WI38 (cell line): ENCODE measurements around the gene SAXO1.

ENCODE experiments used
- H3K4me3 ChIP-seq: 2 replicates; pipeline ENCODE4 v1.5.1; 2011; ENCODE audit warnings: low read depth, mild to moderate bottlenecking, control low read depth, low read length
- TF ChIP-seq, protein P1 (sequence below): IDR thresholded peaks from 2 replicates; pipeline ENCODE4 v1.5.1; 2012; ENCODE audit warnings: low read depth, mild to moderate bottlenecking, control low read depth, low read length

The SAXO1 gene

DNA sequence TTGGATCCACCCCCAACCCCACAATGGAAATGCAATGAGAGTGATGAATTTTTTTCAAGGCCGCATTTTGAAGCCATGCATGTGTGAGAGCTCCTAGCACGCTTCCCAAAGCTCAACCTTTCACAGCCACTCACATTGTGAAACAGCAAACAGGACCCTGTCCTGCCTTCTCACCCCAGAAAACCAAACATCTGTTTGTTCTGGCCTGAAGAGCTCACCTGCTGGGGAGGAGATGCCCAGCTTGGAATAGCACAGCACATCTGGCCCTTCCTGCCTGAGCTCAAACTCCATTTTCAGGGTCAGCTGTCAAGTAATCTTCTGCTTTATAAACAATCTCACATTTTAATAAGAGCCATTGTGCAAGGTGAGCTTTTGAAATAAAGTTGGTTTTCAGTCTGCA is 54.8 kb downstream of the SAXO1 start:
- H3K4me3 ChIP-seq = no peak overlapping the region
- TF ChIP-seq, protein P1, sequence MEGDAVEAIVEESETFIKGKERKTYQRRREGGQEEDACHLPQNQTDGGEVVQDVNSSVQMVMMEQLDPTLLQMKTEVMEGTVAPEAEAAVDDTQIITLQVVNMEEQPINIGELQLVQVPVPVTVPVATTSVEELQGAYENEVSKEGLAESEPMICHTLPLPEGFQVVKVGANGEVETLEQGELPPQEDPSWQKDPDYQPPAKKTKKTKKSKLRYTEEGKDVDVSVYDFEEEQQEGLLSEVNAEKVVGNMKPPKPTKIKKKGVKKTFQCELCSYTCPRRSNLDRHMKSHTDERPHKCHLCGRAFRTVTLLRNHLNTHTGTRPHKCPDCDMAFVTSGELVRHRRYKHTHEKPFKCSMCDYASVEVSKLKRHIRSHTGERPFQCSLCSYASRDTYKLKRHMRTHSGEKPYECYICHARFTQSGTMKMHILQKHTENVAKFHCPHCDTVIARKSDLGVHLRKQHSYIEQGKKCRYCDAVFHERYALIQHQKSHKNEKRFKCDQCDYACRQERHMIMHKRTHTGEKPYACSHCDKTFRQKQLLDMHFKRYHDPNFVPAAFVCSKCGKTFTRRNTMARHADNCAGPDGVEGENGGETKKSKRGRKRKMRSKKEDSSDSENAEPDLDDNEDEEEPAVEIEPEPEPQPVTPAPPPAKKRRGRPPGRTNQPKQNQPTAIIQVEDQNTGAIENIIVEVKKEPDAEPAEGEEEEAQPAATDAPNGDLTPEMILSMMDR = no peak

DNA sequence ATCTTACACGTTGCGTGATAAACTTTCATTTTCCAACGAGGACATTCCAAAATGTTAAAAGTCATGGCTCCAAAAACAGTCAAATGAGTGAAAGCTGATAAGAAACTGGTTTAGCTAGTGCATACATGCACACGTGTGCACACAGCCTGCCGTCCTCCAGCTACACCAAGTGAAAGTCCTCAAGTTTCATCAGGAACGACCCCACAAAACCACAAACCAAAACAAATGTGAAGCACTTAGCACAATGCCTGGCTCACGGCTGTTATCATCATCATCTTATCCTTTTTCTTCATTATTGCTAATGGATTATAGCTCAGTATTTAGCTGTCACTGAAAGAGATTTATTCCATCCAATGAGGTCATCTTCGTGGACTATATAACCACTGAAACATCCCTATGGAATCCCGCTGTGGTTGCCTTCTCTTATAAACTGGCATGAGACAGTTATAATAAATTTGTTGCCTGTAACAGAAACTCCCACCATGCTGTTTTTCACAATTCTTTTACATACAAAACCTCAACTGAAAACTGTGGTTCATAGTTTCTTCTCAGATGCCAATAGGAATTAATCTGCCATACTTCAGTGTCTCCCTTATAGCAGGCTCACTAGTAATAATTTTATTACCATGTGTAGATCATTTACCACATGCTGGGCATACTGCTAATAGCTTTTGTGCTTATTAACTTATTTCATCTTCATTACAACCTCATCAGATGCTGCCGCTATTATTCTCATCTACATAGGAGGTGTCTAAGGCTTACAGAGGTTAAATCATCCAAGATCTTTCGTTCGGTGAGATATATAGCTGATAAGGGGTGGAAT is 56.1 kb downstream of the SAXO1 start:
- H3K4me3 ChIP-seq = peak overlapping the region; percentile 33
- TF ChIP-seq, protein P1 = no peak

DNA sequence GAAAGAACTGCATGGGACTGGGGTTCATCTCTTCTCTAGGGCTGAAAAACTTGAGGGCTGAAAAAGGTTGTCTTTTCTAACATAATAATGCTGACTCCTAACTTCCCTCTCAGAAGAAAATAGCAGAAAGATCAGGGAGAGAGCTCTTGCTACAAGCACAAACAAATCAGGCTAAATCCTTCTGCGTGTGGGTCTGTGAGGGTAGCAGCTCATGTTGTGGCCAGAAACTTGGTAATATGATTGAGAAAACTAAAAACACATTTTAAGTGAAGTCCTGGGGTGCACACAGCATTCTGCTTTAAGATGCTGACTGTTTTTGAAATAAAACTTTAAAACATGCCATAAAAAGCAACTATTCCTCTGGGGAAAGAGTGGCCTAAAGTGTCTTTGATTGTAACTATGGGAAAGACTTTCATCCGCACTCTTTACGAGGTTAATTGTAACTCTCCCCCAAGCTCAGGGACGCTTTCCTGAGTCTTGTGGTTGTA is 56.7 kb downstream of the SAXO1 start:
- TF ChIP-seq, protein P1 = no peak
- peak overlapping the region; percentile 33 for H3K4me3 ChIP-seq

DNA sequence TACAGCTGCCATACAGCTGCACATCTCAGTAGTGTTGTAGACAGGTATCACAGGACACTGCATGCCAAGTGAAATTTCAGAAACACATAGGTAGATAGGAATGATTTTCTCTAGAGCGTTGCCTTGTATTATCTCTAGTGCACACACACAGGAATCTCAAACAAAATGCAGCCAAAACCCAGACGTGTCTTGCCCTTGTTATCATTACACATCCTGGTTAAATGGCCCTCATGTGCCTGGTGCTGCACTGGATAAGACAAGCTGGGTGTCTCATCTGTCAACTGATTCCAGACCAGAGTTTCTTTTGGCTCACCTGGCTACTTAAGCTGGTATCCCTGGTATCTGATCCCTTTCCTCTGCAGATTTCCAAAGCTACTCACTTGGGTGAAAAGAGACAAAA is 59.7 kb downstream of the SAXO1 start:
- no peak overlapping the region for H3K4me3 ChIP-seq
- TF ChIP-seq, protein P1 = no peak

DNA sequence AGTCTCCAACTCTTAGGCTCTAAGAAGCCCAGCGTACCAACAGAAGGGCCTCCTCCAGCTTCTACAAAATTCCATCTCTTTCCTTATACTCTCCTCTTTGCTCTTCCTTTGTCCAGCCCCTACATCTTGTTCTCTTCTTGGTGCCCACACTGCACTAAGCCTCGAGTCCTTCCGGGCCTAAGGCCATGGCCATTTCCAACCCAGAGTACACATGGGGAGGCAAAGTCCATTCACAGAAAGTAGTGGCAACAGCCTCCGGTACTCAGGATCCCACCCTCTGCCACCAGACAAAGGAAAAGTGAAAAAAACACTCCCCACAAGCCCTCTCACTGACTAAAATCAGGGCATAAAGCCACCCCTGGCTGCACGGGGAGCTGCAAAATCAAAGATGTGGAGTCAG is 60.3 kb downstream of the SAXO1 start:
- no peak overlapping the region for H3K4me3 ChIP-seq
- TF ChIP-seq, protein P1 = no peak

DNA sequence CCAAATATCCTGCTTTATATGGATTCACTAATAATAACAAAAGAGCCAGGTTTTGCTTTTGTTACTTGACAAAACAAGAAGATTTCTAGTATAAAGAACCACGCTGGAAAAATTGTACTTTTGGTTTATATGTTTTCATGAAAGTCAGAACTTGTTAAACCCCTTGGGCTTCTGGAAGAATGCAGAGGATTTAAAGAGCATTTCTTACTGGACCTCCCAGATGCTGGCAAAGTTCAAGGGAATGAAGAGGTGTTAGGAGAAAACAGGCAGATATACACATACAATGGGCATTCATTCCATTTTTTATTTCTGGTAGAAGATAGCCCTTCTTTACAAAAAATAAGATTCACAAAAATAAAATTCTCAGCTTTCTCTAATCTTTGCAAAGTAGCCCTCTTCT is 61.1 kb downstream of the SAXO1 start:
- TF ChIP-seq, protein P1 = no peak
- no peak overlapping the region for H3K4me3 ChIP-seq

DNA sequence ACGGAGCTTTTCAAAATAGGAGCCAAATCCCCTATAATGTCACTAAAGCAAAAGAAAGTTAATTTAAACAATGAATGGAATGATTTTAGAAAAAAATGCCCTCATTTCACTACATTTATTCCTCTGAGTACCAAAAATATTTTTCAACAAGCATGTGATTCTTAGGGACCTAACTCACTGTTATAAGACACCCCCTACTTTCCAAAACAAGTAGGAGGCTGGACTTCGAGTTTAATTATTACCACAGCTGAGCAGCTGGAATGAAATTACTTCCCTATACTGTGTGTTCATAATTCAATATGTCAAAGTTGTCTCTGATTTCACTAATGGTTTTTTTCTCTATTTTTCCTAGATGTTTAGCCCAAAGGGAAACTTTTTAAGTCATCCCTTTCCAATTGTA is 61.6 kb downstream of the SAXO1 start:
- H3K4me3 ChIP-seq = no peak overlapping the region
- TF ChIP-seq, protein P1 = no peak
